CD4-positive, alpha-beta T cell treated with Interleukin-15 for 1 hour (primary cell): ENCODE measurements around the gene FAM131A.

Source experiments
- DNase-seq: peaks from one replicate; pipeline ENCODE4 v3.0.0-alpha.2; 2020

The FAM131A gene

DNA sequence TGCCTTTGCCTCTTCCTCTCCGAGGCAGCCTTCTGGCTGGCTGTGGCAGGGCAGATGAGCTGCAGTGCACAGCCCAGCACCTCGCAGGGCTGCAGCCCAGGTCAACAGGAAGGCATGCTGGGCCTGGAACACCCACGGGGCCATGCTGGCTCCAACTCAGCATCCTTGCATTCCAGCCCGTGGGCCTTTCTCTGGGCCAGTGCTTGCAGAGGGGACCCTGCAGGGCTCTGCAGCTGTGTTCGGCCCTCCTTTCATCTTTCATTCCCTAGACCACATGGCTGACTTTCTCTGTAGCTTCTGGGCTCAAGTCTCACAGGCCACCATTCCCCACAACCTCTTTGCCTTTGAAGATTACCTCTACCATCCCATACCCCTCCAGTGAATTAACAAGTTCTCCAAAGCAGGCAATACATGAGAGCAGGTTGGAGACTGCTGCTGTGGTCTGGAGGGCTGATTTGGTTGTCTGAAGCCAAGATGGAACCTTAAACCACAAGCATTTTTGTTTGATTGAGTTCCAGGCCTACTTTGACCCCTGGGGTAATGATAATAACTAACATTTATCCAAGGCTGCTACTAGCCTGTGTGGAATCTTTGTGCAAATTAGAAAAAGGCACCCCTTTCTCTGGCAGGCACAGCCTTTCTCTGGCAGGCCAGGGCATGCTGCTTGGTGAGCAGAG is 5.9 kb downstream of the FAM131A start:
- DNase-seq = no peak

DNA sequence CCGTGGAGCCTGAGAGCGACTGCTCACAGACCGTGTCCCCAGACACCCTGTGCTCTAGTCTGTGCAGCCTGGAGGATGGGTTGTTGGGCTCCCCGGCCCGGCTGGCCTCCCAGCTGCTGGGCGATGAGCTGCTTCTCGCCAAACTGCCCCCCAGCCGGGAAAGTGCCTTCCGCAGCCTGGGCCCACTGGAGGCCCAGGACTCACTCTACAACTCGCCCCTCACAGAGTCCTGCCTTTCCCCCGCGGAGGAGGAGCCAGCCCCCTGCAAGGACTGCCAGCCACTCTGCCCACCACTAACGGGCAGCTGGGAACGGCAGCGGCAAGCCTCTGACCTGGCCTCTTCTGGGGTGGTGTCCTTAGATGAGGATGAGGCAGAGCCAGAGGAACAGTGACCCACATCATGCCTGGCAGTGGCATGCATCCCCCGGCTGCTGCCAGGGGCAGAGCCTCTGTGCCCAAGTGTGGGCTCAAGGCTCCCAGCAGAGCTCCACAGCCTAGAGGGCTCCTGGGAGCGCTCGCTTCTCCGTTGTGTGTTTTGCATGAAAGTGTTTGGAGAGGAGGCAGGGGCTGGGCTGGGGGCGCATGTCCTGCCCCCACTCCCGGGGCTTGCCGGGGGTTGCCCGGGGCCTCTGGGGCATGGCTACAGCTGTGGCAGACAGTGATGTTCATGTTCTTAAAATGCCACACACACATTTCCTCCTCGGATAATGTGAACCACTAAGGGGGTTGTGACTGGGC is 7.3 kb downstream of the FAM131A start:
- no peak for DNase-seq

DNA sequence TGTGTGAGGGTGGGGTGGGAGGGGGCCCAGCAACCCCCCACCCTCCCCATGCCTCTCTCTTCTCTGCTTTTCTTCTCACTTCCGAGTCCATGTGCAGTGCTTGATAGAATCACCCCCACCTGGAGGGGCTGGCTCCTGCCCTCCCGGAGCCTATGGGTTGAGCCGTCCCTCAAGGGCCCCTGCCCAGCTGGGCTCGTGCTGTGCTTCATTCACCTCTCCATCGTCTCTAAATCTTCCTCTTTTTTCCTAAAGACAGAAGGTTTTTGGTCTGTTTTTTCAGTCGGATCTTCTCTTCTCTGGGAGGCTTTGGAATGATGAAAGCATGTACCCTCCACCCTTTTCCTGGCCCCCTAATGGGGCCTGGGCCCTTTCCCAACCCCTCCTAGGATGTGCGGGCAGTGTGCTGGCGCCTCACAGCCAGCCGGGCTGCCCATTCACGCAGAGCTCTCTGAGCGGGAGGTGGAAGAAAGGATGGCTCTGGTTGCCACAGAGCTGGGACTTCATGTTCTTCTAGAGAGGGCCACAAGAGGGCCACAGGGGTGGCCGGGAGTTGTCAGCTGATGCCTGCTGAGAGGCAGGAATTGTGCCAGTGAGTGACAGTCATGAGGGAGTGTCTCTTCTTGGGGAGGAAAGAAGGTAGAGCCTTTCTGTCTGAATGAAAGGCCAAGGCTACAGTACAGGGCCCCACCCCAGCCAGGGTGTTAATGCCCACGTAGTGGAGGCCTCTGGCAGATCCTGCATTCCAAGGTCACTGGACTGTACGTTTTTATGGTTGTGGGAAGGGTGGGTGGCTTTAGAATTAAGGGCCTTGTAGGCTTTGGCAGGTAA is 8.1 kb downstream of the FAM131A start:
- DNase-seq = no peak

DNA sequence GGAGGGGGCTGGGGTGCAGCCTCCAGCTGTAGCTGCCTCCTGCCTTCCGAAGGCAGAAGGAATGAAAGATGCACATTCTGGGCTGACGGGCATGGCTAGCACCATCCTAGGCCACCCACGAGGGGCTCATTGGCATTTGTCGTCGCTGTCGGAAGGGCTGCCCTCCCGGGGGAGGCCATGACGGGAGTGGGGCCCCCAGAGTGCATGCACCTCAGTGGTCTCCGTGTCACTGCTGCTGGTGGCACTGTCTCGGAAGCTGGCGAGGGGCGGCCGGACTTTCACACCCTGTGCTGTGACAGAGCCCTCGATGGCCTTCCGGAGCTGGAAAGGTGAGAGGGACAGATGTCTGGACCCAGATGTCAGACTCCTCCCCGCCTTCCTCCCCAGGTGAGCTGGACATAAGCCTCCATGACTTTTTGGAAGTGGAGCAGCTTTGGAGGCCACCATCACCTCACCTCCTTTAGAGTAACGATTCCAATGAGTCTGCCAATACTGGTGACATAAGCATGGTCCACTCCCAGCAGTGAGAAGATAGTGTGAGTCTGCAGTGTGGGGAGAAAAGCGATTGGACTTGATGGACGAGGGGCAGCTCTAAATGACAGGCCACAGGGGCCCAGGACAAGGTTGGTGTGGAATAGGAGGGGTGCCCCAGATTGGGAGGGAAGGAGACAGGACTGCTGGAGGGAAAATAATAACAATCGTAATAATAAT is 9.2 kb downstream of the FAM131A start:
- DNase-seq = no peak

DNA sequence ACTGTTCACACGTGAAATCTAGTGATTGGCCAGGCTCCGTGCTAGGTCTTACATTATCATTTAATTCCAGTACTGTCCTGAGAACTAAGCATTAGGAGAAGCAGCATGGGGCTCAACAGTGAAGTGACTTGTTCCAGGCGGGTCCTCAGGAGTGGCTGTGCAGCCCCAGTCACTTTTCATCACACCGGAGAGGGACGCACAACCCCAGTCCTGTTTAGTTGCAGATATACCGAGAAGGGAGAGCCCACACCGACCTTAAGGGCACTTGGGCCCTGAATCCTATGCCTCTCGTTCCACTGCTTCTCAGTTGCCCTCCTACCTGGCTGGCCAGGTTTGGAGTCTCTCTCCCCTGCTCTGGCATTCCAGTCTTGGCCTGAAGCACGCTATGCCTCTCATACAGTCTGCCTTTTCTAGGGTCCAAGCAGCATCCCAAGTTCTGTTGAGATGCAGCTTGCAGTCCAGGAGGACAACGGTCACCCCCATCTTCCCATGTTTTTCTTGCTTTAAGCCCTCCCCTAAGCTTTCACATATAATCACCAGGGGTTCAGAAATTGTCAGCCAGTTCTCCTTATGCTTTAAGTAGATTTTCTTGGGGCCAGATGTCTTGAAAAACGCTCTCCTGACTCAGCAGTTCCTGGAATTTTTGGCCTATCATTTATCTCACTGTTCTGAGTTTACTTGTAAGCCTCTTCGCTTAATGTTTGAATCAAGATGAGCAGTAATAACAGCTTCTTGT is 10.1 kb downstream of the FAM131A start:
- no peak for DNase-seq

DNA sequence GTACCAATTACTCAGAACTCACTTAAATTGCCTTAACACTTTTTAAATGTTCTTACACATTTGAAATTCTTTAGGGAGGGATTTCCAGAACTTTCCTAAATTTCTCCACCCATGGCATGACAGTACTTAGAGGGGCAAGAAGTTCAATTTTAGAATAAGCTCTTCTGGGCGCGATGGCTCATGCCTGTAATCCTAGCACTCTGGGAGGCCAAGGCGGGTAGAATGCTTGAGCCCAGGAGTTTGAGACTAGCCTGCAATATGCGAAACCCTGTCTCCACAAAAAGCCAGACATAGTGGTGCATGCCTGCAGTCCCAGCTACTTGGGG is 10.6 kb downstream of the FAM131A start:
- no peak for DNase-seq

DNA sequence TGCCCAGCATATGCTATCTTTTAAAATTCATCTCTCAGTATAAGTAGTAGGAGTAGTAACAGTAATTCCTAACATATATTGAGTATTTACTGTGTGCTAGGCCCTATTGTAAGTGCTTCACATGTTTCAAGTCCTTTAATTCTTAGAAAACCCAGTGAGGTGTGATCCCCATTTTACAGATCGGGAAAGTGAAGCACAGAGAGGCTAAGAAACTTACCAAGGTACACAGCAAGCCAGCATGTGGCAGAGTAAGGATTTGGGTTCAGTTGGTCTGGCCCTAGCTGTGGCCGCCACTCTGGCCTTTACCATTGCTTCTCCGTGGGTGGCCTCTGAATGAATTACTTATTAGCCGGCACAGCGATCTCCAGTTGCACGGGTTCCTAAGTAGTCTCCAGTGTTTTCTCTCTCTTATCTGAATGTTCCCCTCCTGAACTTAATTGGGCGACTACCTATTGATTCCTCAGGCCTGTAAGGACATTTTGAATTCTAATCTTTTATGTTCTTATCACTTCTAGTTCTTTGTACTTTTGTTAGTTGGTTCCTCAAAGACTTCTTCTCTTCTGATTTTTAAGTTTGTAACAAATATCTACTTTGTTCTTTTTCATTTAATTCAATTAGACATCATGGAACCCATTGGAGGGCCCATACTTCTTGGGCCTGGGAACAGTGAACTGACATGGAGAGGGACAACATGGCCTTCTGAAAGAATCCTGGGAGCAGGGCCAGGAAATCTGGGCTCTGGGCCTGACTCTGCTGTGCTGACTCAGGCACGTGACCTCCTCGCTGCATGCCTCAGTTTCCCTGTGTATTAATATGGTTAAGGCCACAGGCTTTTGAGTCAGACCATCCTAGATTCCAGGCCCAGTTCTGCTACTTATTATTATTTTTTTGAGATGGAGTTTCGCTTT is 12.4 kb downstream of the FAM131A start:
- no peak for DNase-seq

DNA sequence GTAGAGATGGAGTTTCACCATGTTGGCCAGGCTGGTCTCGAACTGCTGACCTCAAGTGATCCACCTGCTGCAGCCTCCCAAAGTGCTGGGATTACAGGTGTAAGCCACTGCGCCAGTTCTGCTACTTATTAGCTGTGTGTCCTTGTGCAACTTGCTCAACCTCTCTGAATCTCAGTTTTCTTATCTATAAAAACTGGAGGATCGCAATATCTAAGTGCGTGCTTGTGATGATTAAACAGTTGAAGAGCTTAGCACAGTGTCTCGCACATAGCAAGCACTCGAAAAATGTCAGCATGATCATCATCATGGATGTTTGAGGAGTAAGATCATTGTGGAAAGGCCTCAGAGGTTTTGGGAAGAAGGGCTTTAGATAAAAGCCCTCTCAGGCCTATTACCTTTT is 13.2 kb downstream of the FAM131A start:
- DNase-seq = no peak

DNA sequence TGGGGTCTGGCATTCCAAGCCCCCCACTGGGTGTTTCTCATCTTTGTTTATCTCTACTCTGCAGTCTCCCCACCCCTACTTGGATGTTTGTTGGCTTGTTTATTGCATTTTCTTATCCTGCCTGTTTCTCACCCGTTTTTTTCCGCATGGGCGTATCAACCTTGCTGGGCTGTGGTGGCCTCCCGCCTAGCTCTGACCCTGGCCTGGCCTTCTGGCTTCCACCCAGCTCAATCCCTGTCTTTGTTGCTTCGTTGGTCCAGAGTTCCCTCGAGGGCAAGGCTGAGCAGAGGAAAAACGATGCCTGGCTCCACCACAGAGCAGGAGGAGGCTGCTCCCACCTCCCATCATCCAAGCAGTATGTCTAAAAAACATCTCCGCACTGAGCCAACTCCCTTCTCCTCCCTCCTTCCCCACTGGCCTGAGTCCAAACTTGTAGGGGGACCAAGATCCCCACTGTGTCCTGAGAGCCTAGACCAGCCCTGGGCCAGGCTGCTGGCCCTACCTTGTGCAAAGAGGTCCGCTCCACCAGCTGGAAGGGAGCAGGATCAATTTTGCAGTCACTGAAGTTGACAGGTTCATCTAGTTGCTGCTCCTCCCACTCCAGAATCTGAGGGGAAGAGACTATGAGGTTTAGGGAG is 14.2 kb downstream of the FAM131A start:
- DNase-seq = no peak

DNA sequence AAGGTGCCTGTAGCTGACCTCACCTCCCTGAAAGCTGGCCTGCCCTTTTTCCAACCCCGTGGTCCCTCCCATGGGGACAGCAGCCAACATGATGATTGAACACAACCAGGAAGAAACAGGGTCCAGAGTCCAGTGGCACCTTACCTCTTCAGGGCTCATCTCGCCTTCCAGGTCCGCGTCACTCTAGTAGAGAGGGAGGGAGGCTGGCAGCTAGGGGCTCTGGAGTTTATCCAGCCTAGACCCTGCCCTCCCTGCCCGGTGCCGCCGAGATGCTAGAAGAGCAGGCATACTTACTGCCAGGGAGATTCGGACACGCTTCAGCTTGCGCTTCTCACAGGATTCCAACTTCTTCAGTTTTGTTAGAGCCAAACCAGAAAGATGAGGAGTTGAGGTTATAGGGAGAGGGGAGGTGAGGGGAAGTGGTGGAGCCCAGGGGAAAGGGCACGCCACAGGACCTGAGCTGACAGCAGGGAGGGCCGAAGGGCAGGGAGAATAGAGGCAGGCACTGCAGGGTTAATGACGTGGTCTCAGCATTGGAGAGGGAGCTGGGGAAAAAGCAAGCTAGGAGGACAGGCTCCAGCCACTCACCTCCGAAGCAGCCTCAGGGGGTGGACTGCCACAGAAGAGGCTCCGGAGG is 14.9 kb downstream of the FAM131A start:
- DNase-seq = no peak

DNA sequence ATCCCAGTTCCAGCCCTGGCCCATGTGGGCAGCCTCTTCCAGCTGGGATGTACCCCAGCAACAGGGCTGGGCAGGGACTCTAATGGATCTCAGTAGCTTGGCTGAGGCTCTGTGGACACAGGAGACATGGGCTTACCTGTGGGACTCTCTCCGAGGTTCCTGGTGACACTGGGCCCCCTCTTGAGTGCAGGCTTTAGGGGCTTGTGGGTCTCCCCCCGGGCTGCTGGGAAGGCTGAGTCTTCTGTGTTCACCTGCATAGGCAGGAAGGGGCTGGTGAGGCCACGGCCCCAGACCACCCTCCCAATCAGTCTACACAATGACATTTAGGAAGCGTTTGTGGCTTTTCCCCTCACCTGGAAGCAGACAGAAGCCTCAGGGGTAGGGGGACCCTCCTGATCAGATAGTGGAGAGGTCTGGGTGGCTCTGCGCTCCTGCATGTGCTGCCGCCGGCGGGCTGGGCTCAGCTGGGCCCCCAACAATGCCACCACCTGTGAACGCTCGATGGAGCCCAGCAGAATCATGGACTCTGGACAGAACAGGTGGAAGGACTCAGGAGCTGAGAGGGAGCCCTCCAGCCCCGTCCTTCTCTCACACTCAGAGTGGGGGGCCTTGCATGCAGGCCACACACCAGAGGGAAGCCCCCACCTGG is 15.6 kb downstream of the FAM131A start:
- no peak for DNase-seq

DNA sequence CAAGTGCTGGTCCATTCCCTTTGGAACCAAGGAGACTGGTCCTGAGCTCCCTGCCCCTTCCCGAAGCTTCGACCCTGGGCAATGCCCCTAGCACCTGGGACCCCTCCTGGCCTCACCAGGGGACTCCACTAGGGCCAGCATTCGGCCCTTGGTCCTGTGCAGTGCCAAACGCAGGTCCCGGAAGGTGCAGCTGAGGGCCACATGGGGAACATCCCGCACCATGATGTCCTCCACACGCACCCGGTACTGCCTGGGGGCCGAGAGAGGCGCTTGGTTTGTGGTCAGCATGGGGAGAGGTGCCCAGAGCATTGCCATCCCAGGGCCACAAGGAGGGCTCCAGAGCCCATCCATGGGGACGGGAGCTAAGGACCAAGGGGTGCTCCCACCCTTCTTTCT is 16.1 kb downstream of the FAM131A start:
- no peak for DNase-seq

DNA sequence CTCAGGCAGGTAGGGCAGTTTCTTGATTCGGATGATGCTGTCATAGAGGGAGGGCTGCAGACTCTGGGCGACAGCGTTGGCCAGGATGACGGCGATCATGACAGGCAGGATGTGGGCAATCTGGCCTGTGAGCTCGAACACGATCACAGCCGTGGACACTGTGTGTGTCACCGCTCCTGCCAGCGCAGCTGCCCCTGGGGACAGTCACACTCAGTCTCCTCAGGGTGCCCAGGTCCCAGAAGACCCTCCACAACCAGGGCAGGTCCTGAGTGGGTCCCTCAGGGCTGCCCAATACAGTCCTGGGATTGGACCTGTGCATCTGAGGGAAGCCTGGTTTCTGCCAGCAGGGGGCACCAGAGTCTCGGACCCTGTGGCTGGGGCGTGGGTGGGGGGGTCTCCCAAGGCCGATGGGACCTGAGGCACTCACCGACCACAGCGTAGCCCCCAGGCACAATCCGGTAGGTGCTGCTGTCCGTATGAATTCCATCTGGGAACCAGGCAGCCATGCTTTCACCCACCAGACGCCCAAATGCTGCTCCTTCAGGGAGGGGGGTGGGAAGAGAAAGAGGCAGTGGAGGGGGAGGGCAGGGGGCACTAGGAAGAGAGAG is 16.8 kb downstream of the FAM131A start:
- peak; percentile 52 for DNase-seq

DNA sequence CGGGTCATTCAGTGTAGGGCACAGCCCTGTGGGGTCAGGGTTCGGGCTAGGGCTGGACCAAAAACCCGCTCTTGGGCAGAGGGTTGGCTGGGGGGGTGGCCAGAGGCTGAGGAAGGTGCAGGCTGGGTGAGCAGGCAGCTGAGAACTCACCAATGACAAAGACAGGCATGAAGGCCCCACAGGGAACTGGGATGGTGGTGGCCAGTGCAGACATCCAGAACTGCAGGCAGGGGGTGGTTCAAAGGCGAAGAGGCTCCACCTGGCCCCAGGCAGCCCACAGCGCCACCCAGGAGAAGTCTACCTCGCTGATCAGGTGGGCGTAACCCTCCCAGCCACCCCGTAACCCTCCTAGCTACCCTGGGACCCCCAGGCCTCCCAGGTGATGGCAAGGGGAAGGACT is 17.4 kb downstream of the FAM131A start:
- DNase-seq = no peak

DNA sequence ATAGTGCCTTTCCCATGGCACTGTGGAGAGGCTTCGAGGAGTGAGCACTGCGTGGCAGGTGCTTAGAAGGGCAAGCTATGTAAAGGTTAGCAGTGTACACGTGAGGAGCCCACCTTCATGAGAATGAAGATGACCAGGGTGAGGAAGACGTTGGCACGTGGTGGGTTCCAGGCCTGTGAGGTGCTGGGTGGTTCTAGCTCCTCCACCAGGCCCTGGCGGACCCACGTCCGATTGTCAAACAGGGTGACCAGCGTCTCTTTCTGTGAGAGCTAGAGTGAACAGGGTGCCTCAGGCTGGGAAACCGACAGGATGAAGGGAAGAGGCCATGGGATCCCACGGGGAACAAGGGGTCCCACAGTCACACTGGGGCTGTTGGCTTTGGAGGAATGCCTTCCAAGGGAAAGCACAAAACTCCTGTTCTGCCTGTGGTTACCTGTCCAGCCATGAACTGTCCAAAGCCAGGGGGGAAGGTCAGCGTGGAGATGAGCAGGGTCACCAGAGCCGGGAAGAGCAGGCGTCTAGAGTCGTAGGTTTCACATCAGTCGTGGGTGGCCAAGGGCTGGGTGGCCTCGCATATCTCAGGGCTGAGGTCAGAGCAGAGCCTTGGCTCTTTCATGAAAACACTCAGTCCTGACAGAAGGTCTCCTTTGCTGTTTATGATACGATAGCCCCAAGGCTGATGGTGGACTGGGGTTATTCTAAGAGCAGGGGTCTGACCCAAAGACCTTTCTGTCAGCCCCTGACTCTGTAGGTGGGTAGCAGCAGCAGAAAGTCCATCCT is 18.1 kb downstream of the FAM131A start:
- no peak for DNase-seq

DNA sequence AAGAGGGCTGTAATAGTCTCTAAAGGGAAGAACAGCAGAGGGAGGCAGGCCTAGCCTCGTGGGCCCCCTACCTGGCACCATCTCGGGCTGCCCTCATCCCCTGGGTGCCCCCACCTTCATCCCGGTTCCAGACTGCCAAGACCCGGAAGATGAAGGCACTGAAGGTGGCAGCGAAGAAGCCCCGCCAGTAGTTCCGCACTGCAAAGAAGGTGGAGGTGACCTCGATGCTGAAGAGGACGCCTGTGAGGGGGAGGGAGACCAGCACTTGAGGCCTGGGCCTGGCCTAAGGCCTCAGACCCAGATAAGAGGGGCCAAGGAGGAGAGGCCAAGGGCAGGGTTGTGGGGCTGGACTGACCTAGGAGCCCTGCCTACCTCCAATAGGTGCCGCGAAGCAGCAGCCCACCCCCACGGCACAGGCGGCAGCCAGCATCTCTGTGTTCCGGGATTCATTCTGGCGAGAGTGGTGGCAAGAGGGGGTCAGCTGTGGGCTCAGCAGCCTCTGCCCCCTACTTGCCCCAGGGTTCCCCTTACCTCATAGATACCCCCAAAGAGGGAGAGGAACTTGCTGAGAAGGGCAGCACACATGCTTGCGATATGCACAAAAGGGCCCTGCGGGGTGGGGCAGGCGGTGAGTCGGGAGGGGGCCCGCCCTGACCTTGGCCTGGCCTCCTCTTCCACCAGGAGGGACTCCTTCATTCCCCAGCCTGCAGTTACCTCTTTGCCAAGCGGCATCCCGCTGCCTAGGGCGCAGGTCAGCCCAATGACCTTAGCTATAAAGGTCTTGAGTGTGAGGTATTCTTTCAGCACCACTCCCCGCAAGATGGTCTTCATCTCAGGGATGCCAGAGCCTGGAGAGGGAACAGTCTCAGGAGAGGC is 20.1 kb downstream of the FAM131A start:
- DNase-seq = no peak

DNA sequence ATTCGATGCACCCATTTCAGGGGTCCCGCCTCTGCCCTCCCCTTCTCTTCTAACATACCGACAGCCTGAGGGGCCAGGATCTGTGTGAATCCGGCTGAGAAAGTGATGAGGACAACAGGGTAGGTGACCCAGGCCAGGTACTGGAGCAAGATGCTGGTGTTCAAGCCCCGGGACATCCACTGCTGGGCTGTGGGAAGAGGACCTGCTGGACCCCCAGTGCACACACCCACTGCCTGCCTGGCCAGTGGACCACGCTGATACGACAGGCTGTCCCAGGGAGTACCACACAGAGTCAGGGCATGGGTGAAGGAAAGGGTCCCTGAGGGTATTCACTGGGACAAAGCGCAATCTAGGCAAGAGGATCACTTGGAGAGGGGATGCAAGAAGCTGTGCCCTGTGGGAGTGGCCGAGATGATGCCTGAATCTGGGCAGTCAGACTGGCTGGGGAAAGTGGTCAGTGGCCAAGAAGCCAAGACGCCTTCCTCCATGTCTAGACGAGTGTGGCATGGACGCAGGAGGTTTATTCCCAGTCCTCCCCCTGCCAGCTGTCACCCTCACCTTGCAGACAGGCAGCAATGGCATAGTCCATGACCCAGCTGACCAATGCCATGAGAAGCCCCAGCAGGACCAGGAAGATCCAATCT is 20.8 kb downstream of the FAM131A start:
- no peak for DNase-seq
